Esophagus (tissue), 2 donors: ENCODE data around the gene YIPF6. TPM values are rescaled to one million over a fixed set of nuclear protein-coding genes. Genes with fewer than 3 reads are reported as not detected.

Source experiments
- H3K27ac ChIP-seq, 2 donors: one replicate each; pipeline ENCODE4 v1.5.1; 2013; ENCODE audit warnings: low read depth in 2 of 2, mild to moderate bottlenecking in 2 of 2, inconsistent platforms in 1 of 2, low read length in 1 of 2, moderate library complexity in 1 of 2
- H3K27me3 ChIP-seq, 2 donors: one replicate each; pipeline ENCODE4 v1.6.1; 2013; ENCODE audit warnings: low read length in 2 of 2, control low read depth in 1 of 2, mild to moderate bottlenecking in 1 of 2; ENCODE audit not compliant: insufficient read depth in 2 of 2, control insufficient read depth in 1 of 2
- H3K36me3 ChIP-seq, 2 donors: one replicate each; pipeline ENCODE4 v1.6.1; 2013; ENCODE audit warnings: low read length in 1 of 2; ENCODE audit not compliant: control insufficient read depth in 2 of 2, insufficient read depth in 2 of 2
- H3K4me1 ChIP-seq, 2 donors: one replicate each; pipeline ENCODE4 v1.6.1; 2013; ENCODE audit warnings: low read length in 1 of 2; ENCODE audit not compliant: control insufficient read depth in 2 of 2, insufficient read depth in 2 of 2
- H3K4me3 ChIP-seq, 2 donors: one replicate each; pipeline ENCODE4 v1.5.1; 2013; ENCODE audit warnings: low read length in 2 of 2, mild to moderate bottlenecking in 2 of 2, low read depth in 1 of 2, moderate library complexity in 1 of 2
- H3K9me3 ChIP-seq, 2 donors: one replicate each; pipeline ENCODE4 v1.6.1; 2013; ENCODE audit warnings: mild to moderate bottlenecking in 2 of 2, low read depth in 1 of 2, low read length in 1 of 2, moderate library complexity in 1 of 2; ENCODE audit not compliant: control insufficient read depth in 2 of 2, insufficient read depth in 1 of 2
- WGBS, 2 donors: extraction: QIAGEN DNeasy Blood & Tissue Kit; methylation state at CpG; one replicate each; pipeline ENCODE4 v1.1.7; 2013; 5-methylcytosine and 5-hydroxymethylcytosine counted together
- polyA plus RNA-seq, 2 donors: library from polyadenylated mRNA; stranded (reverse); fragments of 200-250 nt; gene quantifications; one replicate each; pipeline ENCODE4 v1.2.3, GENCODE V29; 2013
- donor health status: healthy with polysubstance abuse.
- donor health status: Bipolar disorder and iron deficiency.

Gene YIPF6
- polyA plus RNA-seq, 2 donors, result 5.2 to 9.1 TPM

DNA sequence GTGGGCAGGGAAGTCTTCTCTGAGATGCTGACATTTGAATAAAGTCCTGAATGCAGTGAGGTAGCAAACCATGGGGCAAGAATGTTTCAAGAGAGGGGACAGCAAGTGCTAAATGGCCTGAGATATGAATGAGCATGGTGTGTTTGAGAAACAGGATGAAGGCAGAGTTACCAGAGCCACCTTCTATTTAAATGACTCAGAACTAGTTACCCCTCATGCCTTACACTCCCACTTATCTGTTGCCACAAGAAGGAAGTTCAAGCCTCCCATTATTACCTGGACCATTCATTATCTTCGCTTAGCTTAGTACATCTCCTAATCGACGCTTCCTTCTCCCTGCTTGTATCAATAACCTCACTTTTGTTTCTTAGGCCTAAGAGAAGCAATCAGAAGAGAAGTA is 81.0 kb downstream of the YIPF6 start:
- H3K36me3 ChIP-seq, result no peaks in the 10 kb centered on the region
- H3K27ac ChIP-seq, result no peak overlapping the region
- peaks cover 0 to 3% of the 10 kb centered on the region in 2 donors for H3K27me3 ChIP-seq
- H3K4me3 ChIP-seq, result no peak overlapping the region
- no peaks in the 10 kb centered on the region for H3K9me3 ChIP-seq
- no peaks in the 10 kb centered on the region for H3K4me1 ChIP-seq
- WGBS, 2 donors, result 93 to 94% methylated on average over 3 of the region's 3 CpGs

DNA sequence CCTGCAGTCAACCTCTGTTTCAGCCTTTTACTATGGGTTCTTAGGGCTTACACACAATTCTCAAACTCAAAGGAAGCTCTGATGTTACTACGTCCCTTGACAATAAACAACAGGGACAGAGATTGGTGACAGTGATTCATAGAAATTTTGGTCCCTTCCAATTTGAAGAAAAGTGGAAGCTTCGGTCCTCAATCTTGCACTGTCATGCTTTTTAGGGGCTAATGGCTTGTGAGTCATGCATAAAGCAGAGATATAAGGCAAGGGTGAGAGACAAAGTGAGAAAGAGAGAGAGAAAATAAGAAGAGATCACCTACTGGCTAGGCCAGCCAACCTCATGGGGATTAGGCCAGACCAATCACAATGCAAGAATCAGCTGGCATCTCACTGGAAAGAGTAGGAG is 85.4 kb downstream of the YIPF6 start:
- Histone ChIP-seq H3K36me3 (no peaks in the 10 kb centered on the region), H3K4me3 (no peak overlapping the region), H3K27me3 (peaks cover 0 to 3% of the 10 kb centered on the region in 2 donors), H3K4me1 (no peaks in the 10 kb centered on the region), H3K9me3 (no peaks in the 10 kb centered on the region), H3K27ac (no peak overlapping the region)
- 77 to 87% methylated on average over 2 of the region's 2 CpGs for WGBS, 2 donors

Other genes with a start within 250 kb of the YIPF6 start
- 1 to 10 TPM in 1 of 2 donors, under 1 TPM in 1; 0.96 to 1.2 TPM for gene OPHN1, start 65.6 kb upstream of the YIPF6 start, polyA plus RNA-seq
- under 1 TPM; 0.75 to 0.86 TPM for gene STARD8, start 148.6 kb downstream of the YIPF6 start, polyA plus RNA-seq